ENCODE measurements around the gene HLTF.

DNA sequence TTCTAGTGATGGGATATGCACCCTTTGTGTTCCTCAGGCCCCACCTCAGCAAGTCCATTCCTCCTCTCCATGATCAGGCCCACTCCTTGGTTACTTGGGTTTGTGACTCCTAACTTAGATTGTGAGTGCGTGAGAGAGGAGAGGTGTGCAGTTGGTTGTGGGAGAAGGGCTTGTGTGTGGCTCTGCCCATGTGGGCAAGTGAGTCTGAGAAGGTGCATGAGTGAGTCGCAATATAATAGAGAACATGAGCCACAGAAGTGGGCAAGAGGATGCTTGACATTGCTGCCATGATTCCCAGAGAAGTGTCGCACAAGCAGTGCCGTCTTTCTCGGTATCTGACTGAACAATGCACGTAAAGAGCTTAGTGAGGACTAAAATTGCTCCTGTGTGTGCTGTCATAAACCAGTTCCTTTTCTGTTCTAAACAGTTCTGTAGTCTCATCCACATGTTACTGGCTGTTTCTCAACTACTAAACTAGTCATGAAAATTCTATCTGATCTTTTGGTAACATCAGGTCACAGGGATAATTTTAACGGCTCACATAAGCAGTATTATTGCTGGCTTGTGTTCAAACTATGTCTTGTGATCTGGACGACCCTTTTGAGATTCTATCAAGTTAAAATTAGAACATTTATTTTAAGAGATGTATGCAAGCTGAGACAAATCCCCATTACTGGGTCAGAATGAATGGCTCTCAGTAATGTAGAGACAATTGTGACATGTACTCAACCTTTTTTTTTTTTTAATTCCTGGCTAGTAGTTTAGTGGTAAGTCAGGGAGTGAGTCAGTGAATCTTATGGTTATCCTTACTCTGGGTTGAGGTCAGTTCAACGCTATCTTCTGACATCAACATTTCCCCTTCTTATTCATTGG, 69.4 kb downstream of the HLTF start:
- TF ChIP-seq POLR2A (IDR thresholded peaks at IDR 0.05) (no peak), POLR2AphosphoS5 (IDR thresholded peaks at IDR 0.05) (peak; percentile 44)
- TF ChIP-seq, protein P1, sequence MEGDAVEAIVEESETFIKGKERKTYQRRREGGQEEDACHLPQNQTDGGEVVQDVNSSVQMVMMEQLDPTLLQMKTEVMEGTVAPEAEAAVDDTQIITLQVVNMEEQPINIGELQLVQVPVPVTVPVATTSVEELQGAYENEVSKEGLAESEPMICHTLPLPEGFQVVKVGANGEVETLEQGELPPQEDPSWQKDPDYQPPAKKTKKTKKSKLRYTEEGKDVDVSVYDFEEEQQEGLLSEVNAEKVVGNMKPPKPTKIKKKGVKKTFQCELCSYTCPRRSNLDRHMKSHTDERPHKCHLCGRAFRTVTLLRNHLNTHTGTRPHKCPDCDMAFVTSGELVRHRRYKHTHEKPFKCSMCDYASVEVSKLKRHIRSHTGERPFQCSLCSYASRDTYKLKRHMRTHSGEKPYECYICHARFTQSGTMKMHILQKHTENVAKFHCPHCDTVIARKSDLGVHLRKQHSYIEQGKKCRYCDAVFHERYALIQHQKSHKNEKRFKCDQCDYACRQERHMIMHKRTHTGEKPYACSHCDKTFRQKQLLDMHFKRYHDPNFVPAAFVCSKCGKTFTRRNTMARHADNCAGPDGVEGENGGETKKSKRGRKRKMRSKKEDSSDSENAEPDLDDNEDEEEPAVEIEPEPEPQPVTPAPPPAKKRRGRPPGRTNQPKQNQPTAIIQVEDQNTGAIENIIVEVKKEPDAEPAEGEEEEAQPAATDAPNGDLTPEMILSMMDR (IDR thresholded peaks at IDR 0.05) = no peak
